ENCODE data around the gene ACSL4. TPM values are rescaled to one million over a fixed set of nuclear protein-coding genes. Genes with fewer than 3 reads are reported as not detected.

ACSL4 gene
- total RNA-seq, 6 experiments from 2014 or later, result 1.8 to 76.7 (median 5.3) TPM

DNA sequence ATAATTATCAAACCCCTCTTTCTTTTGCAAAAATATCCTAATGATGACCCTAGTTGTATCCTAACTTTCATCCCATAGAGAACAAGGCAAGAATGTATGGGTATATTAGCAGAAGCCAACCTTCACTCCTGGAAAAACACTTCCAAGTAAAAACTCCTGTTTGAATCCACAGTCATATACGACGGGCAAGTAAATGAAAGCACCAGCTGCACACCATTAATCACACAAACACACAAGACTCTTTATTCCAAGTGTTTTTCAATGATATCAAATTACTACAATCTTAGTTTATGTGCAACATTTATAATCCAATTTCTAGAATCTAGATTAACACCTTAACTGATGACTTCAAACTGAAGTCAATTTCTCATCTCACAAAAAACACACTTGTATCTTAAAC, 22.9 kb downstream of the ACSL4 start:
- Histone ChIP-seq H3K27me3 (peaks cover 0 to 9% of the 10 kb centered on the region in 2 donors), H3K4me1 (no peaks in the 10 kb centered on the region), H3K36me3 (no peaks in the 10 kb centered on the region), H3K9me3 (peaks cover 0 to 3% (median 0%) of the 10 kb centered on the region in 4 donors), H3K27ac (no peak overlapping the region), H3K4me3 (no peak overlapping the region)
- 52% methylated on average over 2 of the region's 2 CpGs for WGBS (ENCODE audit: insufficient coverage, low coverage, low lambda C conversion rate, missing lambda C conversion rate)
- no peak for ATAC-seq
- no peak for TF ChIP-seq POLR2A (IDR thresholded peaks at IDR 0.05)
- TF ChIP-seq, protein P1, sequence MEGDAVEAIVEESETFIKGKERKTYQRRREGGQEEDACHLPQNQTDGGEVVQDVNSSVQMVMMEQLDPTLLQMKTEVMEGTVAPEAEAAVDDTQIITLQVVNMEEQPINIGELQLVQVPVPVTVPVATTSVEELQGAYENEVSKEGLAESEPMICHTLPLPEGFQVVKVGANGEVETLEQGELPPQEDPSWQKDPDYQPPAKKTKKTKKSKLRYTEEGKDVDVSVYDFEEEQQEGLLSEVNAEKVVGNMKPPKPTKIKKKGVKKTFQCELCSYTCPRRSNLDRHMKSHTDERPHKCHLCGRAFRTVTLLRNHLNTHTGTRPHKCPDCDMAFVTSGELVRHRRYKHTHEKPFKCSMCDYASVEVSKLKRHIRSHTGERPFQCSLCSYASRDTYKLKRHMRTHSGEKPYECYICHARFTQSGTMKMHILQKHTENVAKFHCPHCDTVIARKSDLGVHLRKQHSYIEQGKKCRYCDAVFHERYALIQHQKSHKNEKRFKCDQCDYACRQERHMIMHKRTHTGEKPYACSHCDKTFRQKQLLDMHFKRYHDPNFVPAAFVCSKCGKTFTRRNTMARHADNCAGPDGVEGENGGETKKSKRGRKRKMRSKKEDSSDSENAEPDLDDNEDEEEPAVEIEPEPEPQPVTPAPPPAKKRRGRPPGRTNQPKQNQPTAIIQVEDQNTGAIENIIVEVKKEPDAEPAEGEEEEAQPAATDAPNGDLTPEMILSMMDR (IDR thresholded peaks at IDR 0.05), result no peak
- intact Hi-C loops (cut with DNase I), result loop anchor here (5.0 to 10.0 kb wide), 2 partner anchors 175 to 177 kb away; no protein-coding TSS in a partner anchor
- no peak for DNase-seq

- 46% methylated on average over 3 of the region's 3 CpGs for WGBS (ENCODE audit: insufficient coverage, low coverage, low lambda C conversion rate, missing lambda C conversion rate)
- Histone ChIP-seq H3K27ac (no peak overlapping the region), H3K27me3 (peaks cover 0 to 11% of the 10 kb centered on the region in 2 donors), H3K36me3 (no peaks in the 10 kb centered on the region), H3K4me3 (no peak overlapping the region), H3K4me1 (no peaks in the 10 kb centered on the region), H3K9me3 (peaks cover 0 to 3% (median 0%) of the 10 kb centered on the region in 4 donors)
- TF ChIP-seq POLR2A (IDR thresholded peaks at IDR 0.05), result no peak
- TF ChIP-seq, protein P1 (IDR thresholded peaks at IDR 0.05), result no peak
- no peak for DNase-seq
- intact Hi-C loops (cut with DNase I), result no loop called here
- ATAC-seq, result peak; percentile 26 to 41 (median 34)
These were observed 23.9 kb downstream of the ACSL4 start for GRCh38 chrX:109709129-109709631.

DNA sequence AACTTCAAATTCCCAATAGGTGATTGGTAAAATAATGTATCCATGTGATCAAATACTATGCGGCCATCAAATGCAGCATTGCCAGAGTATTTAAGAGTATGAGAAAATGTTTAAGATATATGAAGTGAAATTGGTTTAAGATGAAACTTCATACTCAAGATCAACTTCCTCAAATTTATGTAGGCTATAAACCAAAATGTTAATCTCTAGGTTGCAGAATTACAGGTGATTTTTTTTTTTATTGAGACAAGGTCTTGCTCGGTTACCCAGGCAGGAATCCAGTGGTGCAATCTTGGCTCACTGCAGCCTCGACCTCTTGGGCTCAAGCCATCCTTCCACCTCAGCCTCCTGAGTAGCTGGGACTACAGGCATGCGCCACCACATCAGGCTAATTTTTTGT, 25.3 kb downstream of the ACSL4 start:
- intact Hi-C loops (cut with DNase I), result no loop called here
- Histone ChIP-seq H3K27ac (no peak overlapping the region), H3K4me3 (no peak overlapping the region), H3K9me3 (peaks cover 0 to 3% (median 0%) of the 10 kb centered on the region in 4 donors), H3K36me3 (no peaks in the 10 kb centered on the region), H3K27me3 (peaks cover 0 to 11% of the 10 kb centered on the region in 2 donors), H3K4me1 (no peaks in the 10 kb centered on the region)
- ATAC-seq, result no peak
- no peak for DNase-seq
- TF ChIP-seq, protein P1 (IDR thresholded peaks at IDR 0.05), result no peak
- TF ChIP-seq POLR2A (IDR thresholded peaks at IDR 0.05), result no peak
- 42% methylated on average over 4 of the region's 4 CpGs for WGBS (ENCODE audit: insufficient coverage, low coverage, low lambda C conversion rate, missing lambda C conversion rate)

- Histone ChIP-seq H3K27ac (no peak overlapping the region), H3K4me1 (no peaks in the 10 kb centered on the region), H3K9me3 (peaks cover 0 to 3% (median 0%) of the 10 kb centered on the region in 4 donors), H3K4me3 (no peak overlapping the region), H3K36me3 (no peaks in the 10 kb centered on the region), H3K27me3 (peaks cover 0 to 11% of the 10 kb centered on the region in 2 donors)
- TF ChIP-seq, protein P1 (IDR thresholded peaks at IDR 0.05), result no peak
- TF ChIP-seq POLR2A (IDR thresholded peaks at IDR 0.05), result no peak
- intact Hi-C loops (cut with DNase I), result no loop called here
- WGBS (ENCODE audit: insufficient coverage, low coverage, low lambda C conversion rate, missing lambda C conversion rate), result 55% methylated on average over 5 of the region's 5 CpGs
- DNase-seq (no peak), ATAC-seq (peak in 3 of 4 donors; percentile 47 to 63 (median 56))
These were observed 25.7 kb downstream of the ACSL4 start for GRCh38 chrX:109707319-109707718.

Data from right lobe of liver (tissue), 6 donors.